GM20431 (cell line): ENCODE measurements around the gene MFAP4.

Experiments used
- in situ Hi-C: fragments of 300-500 bp; cut with MseI, MboI; formaldehyde crosslinking; loops from one replicate; pipeline ENCODE4 v1.15.0; 2020; ENCODE audit warnings: low sequenced_read_pairs; ENCODE audit not compliant: unreplicated experiment

MFAP4 gene

DNA sequence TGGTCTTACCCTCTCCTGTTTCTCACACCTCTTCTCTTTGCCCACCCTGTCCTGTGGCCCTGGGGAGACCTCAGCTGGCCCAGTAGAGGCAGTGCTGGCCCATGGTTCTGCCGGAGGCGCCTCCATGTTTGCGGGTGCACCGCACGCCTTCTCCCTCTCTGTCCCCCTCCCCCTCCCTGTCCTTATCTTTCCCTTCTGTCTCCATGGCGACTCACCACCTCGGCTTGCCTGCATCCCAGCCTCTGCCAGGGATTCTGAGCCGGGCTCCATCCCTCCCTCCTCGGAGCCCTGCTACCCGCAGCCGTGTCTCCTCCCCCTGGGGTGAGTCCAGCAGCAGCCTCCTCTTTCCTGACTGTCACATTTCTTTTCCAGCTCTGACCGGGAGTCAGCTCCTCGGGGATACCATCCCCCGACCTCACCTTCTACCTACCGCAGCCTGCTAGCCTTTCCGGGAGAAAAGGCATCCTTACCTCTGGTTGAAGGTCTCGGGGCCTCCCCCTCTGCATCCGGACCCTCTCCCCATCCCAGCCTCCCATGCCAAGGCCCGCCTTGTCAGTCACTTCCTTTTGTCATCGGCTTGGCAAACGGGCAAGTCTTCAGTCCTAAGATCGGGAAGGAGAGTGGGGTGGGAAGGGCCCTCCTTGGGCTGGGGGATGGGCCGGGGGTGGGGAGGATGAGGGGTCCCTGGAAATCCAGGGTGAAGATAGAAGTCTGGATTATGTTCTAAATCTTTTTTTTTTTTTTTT, 24.1 kb upstream of the MFAP4 start, which contains the start of gene RNF112:
RNF112 (plus strand) TSS at position 358 of the 746 bp plus-strand sequence; CDS start at position 535, 177 bp downstream.
- in situ Hi-C loops, result no loop called here

DNA sequence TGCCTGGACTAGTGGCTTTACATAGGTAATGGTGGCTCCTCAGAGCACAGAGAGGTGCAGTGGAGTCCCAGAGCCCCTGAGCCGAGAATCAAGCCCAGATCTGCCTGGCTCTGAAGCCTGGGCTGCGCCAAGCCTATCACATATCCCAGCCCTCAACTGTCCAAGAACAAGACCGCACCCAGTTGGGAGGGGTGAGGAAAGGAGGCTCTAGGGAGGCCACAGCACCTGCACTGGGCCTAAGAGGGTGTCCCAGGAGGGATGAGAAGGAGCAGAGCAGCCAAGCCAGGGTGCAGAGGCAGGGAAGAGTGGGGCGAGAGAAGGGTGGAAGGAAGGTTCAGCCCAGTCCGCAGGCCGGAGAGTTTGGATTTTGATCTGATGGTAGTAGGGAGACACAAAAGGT, 23.1 kb upstream of the MFAP4 start:
- in situ Hi-C loops, result no loop called here

DNA sequence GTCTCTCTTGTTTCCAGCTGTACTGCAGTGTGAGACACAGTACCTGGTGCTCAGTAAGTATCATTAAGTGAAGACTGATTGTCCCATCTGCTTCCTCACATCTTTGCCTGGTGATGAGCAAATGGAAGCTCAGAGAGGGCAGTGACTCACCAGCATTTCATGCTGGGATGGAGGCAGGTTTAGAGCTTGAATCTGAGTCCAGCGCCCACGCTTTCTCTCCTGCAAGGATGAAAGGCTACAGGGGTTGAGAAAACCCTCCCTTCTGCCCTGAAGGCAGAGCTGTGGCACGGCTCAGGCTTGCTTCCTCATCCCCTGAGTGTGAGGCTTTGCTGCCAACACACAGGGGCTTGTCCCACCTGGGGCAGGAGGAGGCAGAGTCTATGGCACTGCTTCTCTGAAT, 22.5 kb upstream of the MFAP4 start:
- in situ Hi-C loops, result no loop called here

DNA sequence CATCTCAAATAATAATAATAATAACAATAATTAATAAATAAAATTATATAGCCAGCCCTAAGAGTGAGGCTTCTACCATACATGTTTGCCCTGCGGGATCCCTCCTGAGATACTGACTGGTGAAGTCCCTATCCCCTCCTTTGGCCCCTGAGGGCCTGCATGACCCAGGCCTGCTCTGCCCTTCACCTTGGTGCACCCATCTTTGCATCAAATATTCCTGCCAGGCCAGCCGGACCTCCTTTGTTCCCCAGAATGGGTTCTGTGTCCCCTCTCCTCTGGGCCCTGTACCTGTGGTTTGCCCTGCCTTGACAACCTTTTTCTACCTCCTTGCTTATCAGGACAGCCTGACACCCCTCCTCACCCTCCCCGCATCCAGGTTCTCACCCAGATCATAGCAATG, 22.1 kb upstream of the MFAP4 start:
- in situ Hi-C loops, result no loop called here

DNA sequence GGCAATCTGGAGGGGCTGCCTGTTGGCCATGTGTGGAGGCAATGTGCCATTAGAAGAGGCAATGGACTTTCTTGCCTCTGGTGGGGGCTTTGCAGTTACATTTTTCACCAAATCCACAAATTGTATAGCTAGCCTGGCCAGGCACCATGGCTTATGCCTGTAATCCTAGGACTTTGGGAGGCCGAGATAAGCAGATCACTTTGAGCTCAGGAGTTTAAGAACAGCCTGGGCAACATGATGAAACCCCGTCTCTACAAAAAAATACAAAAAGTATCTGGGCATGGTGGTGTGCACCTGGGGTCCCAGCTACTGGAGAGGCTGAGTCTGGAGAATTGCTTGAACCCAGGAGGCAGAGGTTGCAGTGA, 21.3 kb upstream of the MFAP4 start:
- in situ Hi-C loops, result no loop called here

DNA sequence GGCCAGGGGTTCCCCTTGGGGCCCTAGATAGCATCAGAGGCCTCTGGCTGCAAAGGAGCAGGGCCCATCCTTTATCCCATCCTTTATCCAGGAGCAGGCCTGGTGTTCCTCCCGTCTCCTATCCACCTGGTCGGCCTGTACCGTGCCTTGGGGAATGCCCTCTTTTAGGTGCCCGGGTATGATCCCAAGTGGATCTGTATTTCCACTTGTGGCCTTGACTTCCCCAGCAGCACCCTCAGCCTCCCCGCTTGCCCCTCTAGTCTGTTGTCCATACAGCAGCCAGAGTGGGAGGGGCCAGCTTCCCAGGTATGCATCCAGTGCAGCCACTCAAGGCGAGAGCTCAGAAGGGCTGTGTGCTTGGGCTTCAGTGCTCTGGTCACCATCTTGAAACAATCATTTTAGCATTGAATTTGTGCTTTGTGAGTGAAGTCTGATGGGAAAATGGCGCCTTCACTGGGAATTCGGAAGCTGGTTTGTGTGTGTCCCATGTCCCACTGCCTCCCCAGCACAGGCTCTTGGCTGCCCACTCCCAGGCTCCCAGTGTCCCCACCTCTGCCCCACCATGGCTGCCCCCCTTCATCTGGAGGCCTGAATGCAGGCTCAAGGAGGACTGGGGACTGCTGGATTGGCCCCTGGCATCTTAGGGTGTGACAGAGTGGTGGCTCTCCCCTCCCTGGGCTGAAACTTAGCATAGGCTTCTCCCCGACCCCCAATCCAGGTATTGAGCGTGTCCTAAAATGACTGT, 20.8 kb upstream of the MFAP4 start:
- in situ Hi-C loops, result no loop called here

DNA sequence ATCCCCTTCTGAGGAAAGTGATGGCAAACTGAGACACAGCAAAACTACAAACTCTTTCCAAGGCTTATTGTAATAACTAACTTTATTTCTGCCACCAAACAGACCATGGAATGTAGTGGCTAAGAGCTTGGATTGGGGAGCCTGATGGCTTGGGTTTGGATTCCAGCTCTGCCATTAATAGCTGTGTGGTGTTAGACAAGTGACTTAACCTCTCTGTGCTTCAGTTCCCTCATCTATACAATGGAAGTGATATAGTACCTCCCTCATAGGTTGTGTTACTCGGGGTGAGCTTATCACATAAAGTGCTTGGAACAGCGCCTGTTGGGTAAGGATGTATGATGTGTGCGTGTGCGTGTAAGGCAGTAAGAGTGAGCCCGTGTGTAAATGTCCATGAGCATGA, 18.1 kb upstream of the MFAP4 start:
- in situ Hi-C loops, result no loop called here

DNA sequence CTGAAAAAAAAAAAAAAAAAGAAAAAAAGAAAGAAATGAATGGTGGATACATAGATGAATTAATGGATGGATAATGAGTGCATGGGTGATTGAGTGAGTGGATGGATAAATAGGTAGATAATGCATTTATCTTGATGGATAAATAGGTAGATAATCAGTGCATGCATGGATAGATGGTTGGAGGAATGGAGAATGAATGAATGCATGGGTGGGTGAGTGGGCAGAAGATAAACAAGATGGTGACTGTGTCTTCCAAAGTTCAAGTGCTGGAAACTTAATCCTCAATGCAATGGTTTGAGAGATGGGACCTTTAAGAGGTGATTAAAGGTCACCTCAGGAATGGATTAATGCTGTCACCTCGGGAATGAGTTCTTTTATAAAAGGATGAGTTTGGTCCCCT, 17.3 kb upstream of the MFAP4 start:
- in situ Hi-C loops, result no loop called here

DNA sequence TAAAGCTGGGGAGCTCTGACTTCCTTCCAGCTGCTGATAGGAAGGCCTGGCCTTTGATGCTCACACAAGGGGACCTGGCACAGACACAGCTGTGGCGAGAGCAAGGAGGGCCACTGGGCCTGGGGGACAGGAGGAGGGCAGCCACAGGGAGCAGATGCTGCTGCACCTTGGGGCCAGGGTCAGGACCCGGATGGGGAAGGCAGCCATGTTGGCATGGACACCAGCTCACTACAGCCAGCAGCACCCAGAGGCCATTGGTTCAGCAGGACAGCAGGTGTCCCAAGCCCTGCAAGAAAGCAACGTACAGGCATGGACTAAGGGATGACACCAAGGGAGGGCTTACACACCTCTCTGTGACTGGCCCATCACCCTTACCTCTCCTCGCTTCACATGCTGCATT, 16.0 kb upstream of the MFAP4 start:
- in situ Hi-C loops, result no loop called here

DNA sequence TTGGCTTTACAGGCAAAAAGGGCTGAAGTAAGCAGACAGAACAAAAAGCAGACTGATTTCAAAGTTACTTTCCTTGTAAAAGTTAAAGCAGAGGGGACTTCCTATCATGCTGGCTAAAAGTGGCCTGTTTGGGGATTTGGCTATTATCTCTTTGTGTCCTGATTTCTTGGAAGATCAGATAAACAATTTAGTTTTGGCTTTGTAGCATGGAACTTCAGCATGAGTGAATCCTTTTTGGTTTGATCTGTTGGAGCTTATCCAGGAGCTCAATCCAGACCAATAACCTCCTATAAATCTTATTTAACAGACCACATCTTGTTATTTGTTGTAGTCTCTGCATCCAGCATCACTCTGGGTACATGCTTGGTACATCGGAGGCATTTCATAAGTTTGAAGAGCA, 15.2 kb upstream of the MFAP4 start:
- in situ Hi-C loops, result no loop called here

DNA sequence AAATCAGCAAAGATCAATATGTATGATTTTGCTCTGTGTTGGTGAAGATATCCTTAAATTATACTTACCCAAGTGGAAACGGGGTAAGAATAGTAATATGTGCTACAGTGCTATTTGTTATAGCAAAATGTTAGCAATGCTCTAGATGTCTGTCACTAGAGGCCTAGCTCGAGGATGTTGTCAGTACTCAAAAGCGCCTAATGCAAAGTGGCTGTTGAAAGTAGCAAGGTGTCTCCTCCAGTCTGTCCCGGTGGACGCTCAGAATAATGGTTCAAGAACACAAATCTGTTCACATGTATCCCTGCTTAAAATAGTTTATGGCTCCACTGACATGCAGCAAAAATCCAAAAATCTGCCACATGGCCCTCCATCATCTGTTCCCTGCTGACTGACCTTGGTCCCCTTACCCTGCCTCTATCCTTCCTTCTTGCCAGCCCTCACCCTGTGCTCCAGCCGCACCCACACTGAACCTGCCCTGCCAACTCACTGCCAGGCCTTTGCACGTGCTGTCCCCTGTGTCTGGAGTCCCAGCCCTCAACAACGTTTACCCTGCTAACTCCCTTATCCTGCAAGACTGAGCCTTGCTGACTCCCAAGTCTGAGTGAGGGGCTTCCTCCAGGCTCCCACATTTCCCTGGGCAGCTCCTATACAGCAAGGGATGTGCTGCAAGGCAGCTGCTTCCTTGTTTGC, 14.5 kb upstream of the MFAP4 start:
- in situ Hi-C loops, result no loop called here

DNA sequence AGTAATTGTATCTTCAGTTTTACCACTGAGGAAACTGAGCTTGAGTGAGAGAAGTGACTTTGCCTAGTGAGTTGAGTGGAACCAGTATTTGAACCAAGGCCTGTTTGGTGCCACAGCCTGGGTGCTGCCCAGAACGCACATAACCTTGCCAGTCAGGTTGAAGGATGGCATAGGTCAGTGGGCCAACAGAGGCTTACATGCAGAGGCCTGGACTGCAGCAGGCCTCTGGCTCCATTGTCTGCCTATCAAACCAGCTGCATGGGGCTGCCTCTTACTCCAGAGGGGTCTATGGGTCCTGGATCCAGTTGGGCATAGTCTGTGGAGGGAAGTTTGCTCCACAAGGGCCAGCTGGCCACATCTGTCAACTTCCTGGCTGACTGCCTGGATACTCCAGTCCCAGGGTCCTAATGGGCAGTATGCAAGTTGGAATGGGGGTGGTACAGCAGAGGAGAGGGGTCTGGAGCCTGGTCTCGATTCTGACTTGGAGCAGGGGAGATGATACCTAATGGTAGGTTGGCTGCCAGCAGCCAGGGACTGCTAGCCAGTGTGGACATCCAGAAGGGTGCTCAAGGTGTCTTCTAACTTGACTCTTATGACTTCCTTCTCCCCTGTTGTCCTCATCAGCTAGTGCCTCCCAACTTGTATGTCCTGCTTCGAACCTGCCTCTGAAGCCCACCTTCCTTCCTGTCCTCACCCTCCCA, 12.9 kb upstream of the MFAP4 start:
- in situ Hi-C loops, result no loop called here

DNA sequence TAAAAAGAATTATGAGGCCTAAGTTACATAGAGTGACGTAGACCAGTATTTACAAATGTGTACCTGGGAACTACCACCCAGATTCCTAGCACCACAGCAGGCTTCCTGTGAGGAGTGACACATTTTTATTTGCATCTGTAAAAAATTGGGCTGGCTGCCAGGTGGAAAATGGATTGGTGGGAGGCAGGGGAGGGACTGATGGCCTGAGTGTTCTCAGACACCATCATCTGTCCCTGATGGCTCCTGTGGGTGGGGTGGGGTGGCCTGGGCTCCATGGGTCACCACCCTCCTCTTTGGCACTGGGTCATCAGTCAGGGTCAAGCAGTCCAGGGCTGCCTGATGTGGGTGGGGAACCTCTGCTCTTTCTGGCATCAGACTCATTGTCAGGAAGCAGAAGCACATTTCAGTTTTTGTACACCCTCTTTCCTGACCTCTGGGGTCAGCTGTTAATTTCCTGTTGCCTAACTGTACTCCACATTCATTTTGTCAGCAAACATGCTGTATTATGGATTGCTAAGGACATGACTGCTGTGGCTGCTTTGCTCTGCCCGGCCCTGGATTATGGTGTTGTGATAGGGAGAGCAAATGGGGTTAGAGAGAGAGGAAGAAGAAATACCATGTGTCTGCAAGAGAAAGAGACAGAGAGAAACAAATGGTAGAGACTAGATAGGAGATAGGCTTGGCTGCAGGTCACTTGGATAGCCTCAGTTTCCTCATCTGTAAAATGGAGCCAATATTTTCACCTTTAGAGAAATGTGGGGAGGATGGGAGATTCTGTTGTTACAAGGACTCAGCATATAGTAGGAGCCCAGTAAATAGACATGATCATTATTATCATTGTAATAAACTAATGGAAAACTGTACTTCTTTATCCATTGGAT, 11.6 kb upstream of the MFAP4 start:
- in situ Hi-C loops, result no loop called here

DNA sequence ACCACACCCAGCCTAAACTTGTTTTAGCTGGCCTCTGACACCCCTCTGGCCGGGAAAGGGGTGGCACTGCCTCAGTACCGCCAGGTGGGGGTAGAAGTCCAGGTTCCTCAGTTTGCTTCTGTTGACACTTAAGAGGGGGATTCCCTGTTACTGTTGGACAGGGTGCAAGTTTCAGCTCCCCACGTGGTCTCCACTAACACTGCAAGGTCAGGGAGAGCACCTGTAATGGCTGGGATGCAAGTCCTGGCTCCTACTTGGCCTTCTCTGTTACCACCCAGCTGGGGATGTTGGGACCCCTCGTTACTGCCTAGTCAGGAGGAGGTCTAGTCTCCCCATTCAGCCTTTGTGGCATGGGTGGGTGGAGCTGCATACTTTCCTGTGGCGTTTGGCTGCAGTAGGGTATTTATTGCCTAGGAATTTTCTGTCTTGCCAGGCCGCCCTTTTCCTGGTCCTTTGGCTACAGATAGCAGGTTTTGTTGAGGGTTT, 10.6 kb upstream of the MFAP4 start:
- in situ Hi-C loops, result no loop called here

DNA sequence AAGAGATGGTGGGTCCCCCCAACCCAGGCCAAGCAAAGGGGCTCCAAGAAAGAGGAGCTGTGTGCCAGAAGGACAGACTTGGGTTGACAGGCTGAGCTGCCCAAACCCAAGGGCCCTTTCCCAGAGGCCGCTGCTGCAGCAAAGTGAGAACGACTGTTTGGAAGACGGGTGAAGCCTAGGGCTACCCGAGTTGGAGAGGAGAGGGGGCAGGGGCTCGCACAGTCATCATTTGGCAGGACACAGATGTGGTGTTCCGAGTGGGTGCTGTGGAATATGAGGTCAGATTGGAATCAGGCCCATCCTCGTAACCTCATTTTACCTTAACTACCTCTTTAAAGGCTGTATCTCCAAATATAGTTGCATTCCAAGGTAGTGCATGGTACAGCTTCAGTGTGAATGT, 5.3 kb upstream of the MFAP4 start:
- in situ Hi-C loops, result no loop called here

DNA sequence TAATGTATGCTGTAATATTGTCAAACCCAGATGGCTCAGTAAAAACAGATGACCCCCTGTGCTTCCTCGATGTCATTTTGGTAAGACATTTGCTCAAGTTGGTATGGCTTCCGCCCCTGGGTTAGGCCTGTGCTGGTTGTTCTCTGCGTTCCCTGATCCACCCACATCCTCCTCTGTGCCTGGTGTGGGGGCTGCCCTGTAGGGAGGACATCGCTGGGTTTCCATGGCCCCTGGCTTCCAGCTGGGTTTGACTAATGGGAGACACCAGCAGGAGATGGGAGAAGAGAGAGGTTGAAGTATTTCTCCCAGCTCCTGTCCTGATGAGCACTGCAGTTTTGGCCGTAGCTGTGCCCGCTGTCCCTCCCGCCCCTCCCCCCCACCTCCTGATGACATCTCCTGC, 4.4 kb upstream of the MFAP4 start:
- in situ Hi-C loops, result no loop called here

DNA sequence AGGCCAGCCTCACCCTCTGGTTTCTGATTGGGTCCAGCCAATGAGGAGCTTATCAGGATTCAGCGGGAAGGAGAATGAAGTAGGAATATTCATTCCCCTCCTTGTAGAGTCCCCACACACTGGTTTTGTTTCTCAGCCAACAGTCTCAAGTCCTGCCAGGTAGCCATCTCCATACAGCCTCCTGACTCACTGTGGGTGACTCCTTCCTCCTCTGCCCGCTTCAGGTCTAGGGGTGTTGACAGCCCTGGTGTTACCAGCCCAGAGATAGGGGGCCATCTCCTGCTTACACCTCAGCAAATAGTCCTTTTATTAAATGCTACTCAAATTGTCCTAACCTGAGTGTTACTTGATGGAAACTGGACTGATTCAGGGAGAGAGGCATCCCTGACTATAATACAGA, 4.0 kb upstream of the MFAP4 start:
- in situ Hi-C loops, result no loop called here

DNA sequence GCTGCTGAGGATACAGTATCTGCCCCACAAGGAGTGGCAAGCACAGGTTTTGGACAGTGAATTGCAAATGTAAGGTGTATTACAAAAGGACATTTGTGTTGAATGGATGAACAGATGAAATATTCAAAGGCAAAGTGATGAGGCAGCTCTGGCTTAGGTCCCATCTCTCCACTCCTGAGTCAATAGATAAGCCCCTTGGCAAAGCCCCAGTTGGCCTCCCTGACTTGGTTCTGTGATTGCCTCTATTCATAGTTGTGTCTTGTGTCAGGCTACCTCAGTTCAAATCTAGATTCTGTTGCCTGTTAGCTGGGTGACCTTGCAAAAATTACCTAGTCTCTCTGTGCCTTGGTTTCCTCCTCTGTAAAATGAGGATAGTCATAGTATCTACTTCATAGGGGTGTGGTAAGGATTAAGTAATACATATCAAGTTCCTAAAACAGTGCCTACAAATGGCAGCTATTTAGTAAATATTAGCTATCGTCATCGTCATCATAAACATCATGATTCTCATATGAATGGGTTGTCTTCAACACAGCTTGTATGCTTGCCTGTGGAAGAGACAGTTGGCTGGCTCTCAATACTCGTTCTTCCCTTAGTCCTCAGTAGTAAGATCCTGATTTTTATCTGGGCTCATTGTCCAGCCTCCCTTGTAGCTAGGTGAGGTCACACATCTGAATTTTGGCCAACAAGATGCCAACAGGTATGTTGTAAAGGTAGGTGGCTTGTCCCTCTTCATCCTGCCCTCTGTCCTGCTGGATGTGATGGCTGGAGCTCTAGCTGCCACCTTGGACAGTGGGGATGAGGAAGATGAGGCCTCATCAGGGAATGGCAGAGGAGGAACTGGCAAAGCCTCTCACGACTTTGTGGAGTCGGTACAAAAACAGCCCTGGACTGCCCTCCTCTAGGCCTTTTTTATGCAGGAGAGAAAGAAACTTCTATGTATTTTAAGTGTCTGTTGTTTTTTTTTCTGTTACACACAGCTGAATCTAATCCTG, 2.1 kb upstream of the MFAP4 start:
- in situ Hi-C loops, result no loop called here
